HG02798 (cell line): ENCODE data around the gene CLSTN2.

Source experiments
- ATAC-seq: cut with Tn5 transposase; IDR thresholded peaks from one replicate; pipeline ENCODE4 v1.9.1; 2021; ENCODE audit warnings: mild to moderate bottlenecking; ENCODE audit not compliant: unreplicated experiment, poor library complexity

The CLSTN2 gene

DNA sequence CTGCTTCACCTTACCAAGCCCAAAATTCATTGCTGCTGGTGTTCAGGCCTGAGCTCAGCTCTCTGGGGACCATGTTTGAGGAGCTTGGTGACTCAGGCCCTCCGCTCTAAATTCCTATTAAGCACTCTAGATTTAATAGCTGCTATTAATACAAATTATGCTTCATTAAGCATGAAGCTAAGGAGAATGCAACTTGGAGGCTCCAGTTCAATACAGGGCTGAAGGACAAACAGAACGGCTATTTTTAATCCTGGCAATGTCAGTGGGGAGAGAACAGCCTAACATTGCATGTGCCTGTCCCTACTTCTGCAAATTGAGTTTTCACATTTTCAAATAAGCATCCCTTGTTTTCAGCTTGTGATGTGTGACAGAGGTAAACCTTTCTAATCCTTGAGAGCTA, 662.8 kb downstream of the CLSTN2 start:
- ATAC-seq: no peak

GRCh38 chr3:140599009-140599408, 664.0 kb downstream of the CLSTN2 start:
- ATAC-seq: no peak

DNA sequence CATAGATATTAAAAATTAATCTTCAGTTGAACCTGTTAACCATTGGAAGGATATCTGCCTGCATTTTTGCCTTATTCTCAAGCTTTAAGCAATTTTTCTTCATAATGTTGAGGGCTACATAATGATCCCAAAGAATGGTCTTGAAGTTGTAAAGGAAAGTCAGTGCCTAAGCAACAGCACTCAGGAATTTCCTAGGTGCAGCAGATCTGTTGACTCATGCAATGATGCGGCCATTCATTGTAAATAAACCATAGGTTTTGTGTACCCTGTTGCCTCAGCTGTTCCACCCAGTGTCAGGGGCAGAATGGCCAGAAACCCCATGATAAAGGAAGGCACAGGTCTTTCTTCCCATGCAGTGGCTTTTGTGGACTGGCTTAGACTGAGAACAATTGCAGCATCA, 664.5 kb downstream of the CLSTN2 start:
- ATAC-seq: no peak

GRCh38 chr3:140601881-140602280, 666.9 kb downstream of the CLSTN2 start:
- no peak for ATAC-seq

- ATAC-seq: no peak
Measured at GRCh38 chr3:140602781-140603180, 667.8 kb downstream of the CLSTN2 start.

GRCh38 chr3:140603766-140604165, 668.8 kb downstream of the CLSTN2 start:
- no peak for ATAC-seq

DNA sequence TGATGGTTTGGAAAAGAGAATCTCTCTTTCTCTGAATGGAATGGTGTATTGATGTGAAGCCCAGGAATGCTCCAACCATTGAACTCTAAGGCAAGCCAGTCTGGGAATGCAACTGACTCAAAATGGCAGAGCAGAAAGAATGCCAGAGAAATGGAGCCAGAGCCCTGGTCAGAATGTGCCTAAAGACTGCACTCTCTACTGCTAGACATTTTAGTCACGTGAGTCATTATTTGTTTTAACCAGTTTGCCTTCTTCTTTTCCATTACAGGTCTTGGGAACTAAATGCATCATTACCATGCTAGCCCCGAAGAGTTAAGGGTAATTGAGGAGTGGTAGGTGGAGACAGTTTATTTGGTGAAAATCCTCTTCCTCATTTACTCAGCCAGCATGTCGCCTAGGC, 675.6 kb downstream of the CLSTN2 start:
- ATAC-seq: no peak

DNA sequence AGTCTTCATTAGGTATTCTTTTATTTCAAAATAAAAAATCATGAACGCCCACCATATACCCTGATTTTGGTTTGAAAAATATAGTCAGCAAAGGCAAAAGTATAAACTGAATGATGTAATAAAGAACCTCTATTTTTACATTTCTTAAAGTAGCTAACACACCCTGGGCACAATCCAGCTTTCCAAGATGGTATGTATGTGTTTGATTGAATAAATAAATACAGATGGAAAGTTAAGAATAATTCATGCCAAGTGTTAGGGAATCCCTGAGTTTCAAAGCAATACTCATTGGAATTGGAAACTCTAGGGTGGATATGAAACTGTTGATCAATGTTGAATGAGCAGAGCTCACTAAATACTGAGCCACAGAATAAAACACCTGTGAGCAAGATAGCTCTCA, 679.0 kb downstream of the CLSTN2 start:
- ATAC-seq: no peak

DNA sequence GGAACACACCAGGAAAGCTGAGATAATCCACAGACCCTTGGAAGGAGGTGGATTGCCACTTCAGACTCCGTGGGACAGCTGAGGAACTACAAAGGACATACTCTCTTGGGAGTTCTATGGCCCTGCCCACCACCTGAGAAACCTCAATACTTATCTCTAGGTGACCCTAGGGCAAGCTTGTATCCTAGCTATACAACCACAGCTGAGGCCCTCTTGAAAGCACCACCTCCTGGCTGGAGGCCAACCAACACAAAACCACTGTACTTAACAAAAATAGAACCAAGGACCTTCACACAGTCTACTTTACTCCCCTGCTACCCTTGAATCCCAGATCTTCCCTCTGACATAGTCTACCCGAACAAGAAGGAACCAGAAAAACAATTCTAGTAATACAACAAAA, 682.1 kb downstream of the CLSTN2 start:
- ATAC-seq: no peak

DNA sequence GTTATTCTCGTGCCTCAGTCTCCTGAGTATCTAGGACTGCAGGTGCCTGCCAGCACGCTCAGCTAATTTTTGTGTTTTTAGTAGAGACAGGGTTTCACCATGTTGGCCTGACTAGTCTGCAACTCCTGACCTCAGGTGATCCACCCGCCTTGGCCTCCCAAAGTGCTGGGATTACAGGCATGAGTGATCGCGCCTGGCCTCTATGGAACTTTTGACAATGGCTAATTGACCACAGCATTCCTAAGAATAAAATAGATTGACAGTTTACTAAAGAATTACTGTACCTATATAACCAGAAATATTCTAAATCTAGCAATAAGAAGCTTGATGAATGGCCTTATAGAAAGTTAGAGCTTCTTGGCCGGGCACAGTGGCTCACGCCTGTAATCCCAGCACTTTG, 691.9 kb downstream of the CLSTN2 start:
- no peak for ATAC-seq
